Neural progenitor cell (in vitro differentiated cells): ENCODE results near the gene C11orf16.

ENCODE experiments used
- CTCF ChIP-seq: fragments of 200-600 bp; sonication (generic); IDR thresholded peaks from 2 replicates; pipeline ENCODE4 v1.5.1; 2017; ENCODE audit warnings: antibody characterized with exemption, mild to moderate bottlenecking
- EZH2 ChIP-seq: fragments of 200-600 bp; sonication (generic); IDR thresholded peaks from 2 replicates; pipeline ENCODE4 v1.6.1; 2017; ENCODE audit warnings: antibody characterized with exemption, mild to moderate bottlenecking, moderate library complexity
- EZH2phosphoT487 ChIP-seq: fragments of 200-600 bp; sonication (generic); IDR thresholded peaks from 2 replicates; pipeline ENCODE4 v1.6.1; 2017; ENCODE audit warnings: antibody characterized with exemption

GRCh38 chr11:8907116-8907515 is 25.6 kb downstream of the C11orf16 start:
- TF ChIP-seq CTCF (no peak), EZH2 (no peak), EZH2phosphoT487 (no peak)
